Spleen (tissue), 11 donors: ENCODE results near the gene LTB. TPM values are rescaled to one million over a fixed set of nuclear protein-coding genes. Genes with fewer than 3 reads are reported as not detected.

ENCODE experiments used
- DNase-seq: peaks from one replicate; pipeline ENCODE4 v3.0.0-alpha.2; 2020
- H3K27ac ChIP-seq, 8 donors: fragments of 200-600 bp; sonication (generic) in 7 of 8; 1 replicate in 4 of 8; 2 replicates in 4 of 8; pipeline versions ENCODE4 v1.5.0 to v1.8.0; 2016 to 2021; ENCODE audit warnings: inconsistent platforms in 4 of 8, mild to moderate bottlenecking in 4 of 8, moderate library complexity in 1 of 8
- H3K27me3 ChIP-seq, 7 donors: fragments of 200-600 bp; sonication (generic) in 6 of 7; replicated peaks in 1 of 7; 1 replicate in 4 of 7; 2 replicates in 3 of 7; pipeline versions ENCODE4 v1.5.0 to v1.8.0; 2016 to 2021; ENCODE audit warnings: inconsistent platforms in 3 of 7, mild to moderate bottlenecking in 1 of 7
- H3K36me3 ChIP-seq, 6 donors: fragments of 200-600 bp; sonication (generic) in 5 of 6; 1 replicate in 4 of 6; 2 replicates in 2 of 6; pipeline versions ENCODE4 v1.5.0 to v1.8.0; 2016 to 2021; ENCODE audit warnings: inconsistent platforms in 2 of 6
- H3K4me1 ChIP-seq, 6 donors: fragments of 200-600 bp; sonication (generic) in 5 of 6; 1 replicate in 3 of 6; 2 replicates in 3 of 6; pipeline versions ENCODE4 v1.5.0 to v1.8.0; 2016 to 2021; ENCODE audit warnings: inconsistent platforms in 3 of 6
- H3K4me3 ChIP-seq, 8 donors: fragments of 200-600 bp; sonication (generic) in 7 of 8; 1 replicate in 4 of 8; 2 replicates in 4 of 8; pipeline versions ENCODE4 v1.5.0 to v1.8.0; 2016 to 2021; ENCODE audit warnings: inconsistent platforms in 4 of 8, mild to moderate bottlenecking in 4 of 8, moderate library complexity in 2 of 8
- H3K9me3 ChIP-seq, 8 donors: fragments of 200-600 bp; sonication (generic) in 7 of 8; 1 replicate in 4 of 8; 2 replicates in 4 of 8; pipeline versions ENCODE4 v1.5.0 to v1.8.0; 2016 to 2021; ENCODE audit warnings: inconsistent platforms in 4 of 8
- POLR2A ChIP-seq, 3 donors: fragments of 450-650 bp; IDR thresholded peaks; one replicate each; pipeline ENCODE4 v1.5.1; 2017; ENCODE audit warnings: antibody characterized with exemption in 3 of 3, mild to moderate bottlenecking in 1 of 3
- POLR2AphosphoS5 ChIP-seq, 3 donors: sonication (generic); formaldehyde crosslinking; IDR thresholded peaks; one replicate each; pipeline ENCODE4 v1.5.1; 2017; ENCODE audit warnings: antibody characterized with exemption in 3 of 3
- WGBS, 5 donors: extraction: QIAGEN DNeasy Blood & Tissue Kit in 3 of 5; methylation state at CpG; one replicate each; pipeline versions ENCODE4 v1.1.5 to v1.1.7; 2013 to 2018; 5-methylcytosine and 5-hydroxymethylcytosine counted together
- intact Hi-C: fragments of 100-400 bp; cut with DNase I; formaldehyde crosslinking; loops from one replicate; pipeline ENCODE4 v1.15.0; 2023; ENCODE audit warnings: low total_unique reads
- polyA plus RNA-seq, 3 donors: library from polyadenylated mRNA; stranded (reverse); fragments of 200-250 nt; gene quantifications; one replicate each; pipeline ENCODE4 v1.2.1, GENCODE V29; 2013
- total RNA-seq, 7 donors: library from RNA; depleted of rRNA in 3 of 7; stranded (reverse); fragments of >200 nt in 3 of 7; fragmentation: NEBNext Ultra II Directional in 4 of 7; extraction: Animal tissue kit (Norgen Biotek cat#: 25700) in 4 of 7; gene quantifications; one replicate each; pipeline versions ENCODE4 v1.1.0 to v1.2.1, GENCODE V29; 2016 to 2021
- TF ChIP-seq, protein P1 (sequence below), 11 experiments: fragments of 200-600 bp in 7 of 11; fragments of 450-650 bp in 4 of 11; sonication (generic) in 4 of 11; IDR thresholded peaks in 8 of 11; conservative IDR thresholded peaks in 3 of 11; 1 replicate in 7 of 11; 2 replicates in 4 of 11; pipeline versions ENCODE4 v1.4.0 to v1.8.0; 2016 to 2021; ENCODE audit warnings: antibody characterized with exemption in 11 of 11, inconsistent platforms in 4 of 11, mild to moderate bottlenecking in 1 of 11
- donor health status: healthy with polysubstance abuse.
- donor health status: DM: no; HTN: no; CAD: no; lungs with moderate emphysema.
- donor health status: DM: no; HTN: no; CAD: no.
- donor health status: Bipolar disorder and iron deficiency.
- donor health status: healthy.
- donor health status: DM: no; HTN: no; CAD: no.
- donor health status: DM: yes; HTN: yes; CAD: no.

The LTB gene
- total and polyA plus RNA-seq, 10 donors: 83.0 to 1,256 (median 226) TPM

DNA sequence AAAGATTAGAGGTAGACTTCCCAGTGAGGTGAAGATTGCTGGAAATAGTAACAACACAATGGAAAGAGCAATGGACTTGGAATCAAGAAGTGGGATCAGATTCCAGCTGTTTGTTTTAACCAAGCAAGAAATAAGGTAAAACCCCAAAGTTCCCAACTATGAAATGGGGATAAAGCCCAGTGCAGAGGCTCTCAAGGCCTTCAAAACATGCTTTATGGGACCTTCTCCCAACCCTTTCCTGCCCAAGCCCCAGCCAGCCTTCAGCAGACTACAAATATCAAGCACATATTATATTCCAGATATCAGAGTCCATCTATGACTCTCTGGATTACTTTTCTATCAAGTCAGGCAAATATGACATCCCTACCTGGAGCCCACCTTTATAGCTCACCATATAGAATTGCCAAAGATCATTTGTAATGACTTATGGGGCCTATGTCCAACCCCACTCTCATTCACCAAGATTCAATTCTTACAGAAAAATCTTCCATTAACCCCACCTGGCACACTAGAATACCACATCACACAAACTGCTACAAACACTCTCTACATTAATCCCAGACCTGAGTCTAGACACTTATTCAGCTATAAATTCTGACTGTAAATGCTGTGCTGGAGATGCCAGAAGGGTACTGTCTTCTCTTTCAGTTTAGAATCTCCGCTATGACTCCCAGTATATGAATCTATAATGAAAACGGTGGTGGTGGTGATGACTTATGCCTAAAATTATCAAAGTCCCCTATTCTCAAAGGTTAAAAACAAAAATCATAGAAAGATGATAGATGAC is 46.5 kb downstream of the LTB start:
- no peaks in the 10 kb centered on the region for H3K9me3 ChIP-seq
- no peak for DNase-seq
- peaks cover 24 to 86% (median 58%) of the 10 kb centered on the region in 6 donors for H3K4me1 ChIP-seq
- WGBS, 5 donors: 35 to 66% (median 38%) methylated on average over 2 of the region's 2 CpGs
- TF ChIP-seq POLR2A (IDR thresholded peaks at IDR 0.05): no peak
- no peaks in the 10 kb centered on the region for H3K27me3 ChIP-seq
- no peak overlapping the region for H3K27ac ChIP-seq
- H3K4me3 ChIP-seq: no peak overlapping the region
- intact Hi-C loops: loop anchor here (5.0 kb wide), 1 partner anchor 38 kb away; the partner anchor contains the start of gene MICB
- H3K36me3 ChIP-seq: peaks cover 21 to 98% (median 96%) of the 10 kb centered on the region in 6 donors

DNA sequence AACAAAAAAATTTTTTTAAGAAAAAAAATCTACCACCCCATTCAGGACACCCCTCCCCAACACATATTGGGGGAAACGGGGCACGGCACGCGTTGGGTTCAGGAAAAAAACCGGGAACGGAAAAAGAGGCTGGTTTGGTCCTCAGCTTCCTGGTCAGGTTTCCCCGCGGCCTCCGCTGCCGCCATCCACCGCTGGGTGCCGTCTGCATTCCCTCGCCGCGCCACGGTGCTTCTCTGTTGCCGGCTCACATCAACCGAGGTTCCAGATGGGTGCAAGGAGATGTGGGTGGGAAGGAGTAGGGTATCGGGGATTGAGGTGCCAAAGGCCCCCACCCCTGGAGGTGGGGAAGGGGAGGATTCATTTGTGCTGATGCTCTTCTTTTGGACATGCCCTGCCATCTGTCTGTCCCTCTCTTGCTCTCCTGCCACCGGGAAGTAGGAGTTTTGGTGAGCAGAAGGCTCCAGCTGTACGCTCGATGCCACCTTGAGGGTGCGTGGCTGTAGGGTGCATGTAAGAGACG is 47.6 kb downstream of the LTB start:
- Histone ChIP-seq H3K9me3 (no peaks in the 10 kb centered on the region), H3K36me3 (peaks cover 21 to 100% (median 100%) of the 10 kb centered on the region in 6 donors), H3K4me3 (no peak overlapping the region), H3K27me3 (no peaks in the 10 kb centered on the region), H3K4me1 (peaks cover 14 to 75% (median 46%) of the 10 kb centered on the region in 6 donors), H3K27ac (no peak overlapping the region)
- TF ChIP-seq, protein P1, sequence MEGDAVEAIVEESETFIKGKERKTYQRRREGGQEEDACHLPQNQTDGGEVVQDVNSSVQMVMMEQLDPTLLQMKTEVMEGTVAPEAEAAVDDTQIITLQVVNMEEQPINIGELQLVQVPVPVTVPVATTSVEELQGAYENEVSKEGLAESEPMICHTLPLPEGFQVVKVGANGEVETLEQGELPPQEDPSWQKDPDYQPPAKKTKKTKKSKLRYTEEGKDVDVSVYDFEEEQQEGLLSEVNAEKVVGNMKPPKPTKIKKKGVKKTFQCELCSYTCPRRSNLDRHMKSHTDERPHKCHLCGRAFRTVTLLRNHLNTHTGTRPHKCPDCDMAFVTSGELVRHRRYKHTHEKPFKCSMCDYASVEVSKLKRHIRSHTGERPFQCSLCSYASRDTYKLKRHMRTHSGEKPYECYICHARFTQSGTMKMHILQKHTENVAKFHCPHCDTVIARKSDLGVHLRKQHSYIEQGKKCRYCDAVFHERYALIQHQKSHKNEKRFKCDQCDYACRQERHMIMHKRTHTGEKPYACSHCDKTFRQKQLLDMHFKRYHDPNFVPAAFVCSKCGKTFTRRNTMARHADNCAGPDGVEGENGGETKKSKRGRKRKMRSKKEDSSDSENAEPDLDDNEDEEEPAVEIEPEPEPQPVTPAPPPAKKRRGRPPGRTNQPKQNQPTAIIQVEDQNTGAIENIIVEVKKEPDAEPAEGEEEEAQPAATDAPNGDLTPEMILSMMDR (IDR thresholded peaks at IDR 0.05 in 8 of 11, conservative IDR thresholded peaks at IDR 0.05 in 3 of 11): no peak
- TF ChIP-seq POLR2A (IDR thresholded peaks at IDR 0.05) (no peak), POLR2AphosphoS5 (IDR thresholded peaks at IDR 0.05) (peak; percentile 19 to 78 (median 22))
- no peak for DNase-seq
- intact Hi-C loops: loop anchor here (5.0 kb wide), 1 partner anchor 37 kb away; the partner anchor contains the start of gene MICB
- 87 to 91% (median 90%) methylated on average over 24 of the region's 24 CpGs for whole genome bisulfite sequencing, 5 donors

DNA sequence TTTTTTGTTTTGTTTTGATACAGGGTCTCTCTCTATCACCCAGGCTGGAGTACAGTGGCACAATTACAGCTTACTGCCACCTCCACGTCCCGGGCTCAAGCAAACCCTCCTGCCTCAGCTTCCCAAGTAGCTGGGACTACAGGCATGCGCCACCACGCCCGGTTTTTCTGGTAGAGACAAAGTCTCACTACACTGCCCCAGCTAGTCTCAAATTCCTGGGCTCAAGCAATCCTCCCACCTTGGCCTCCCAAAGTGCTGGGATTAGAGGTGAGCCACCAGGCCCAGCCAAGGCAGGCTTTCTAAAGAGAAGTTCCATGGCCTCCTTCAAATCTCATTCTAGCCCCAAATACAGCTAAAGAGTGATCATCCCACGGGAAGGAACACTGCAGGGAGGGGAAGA is 48.2 kb downstream of the LTB start:
- WGBS, 5 donors: 87 to 97% (median 94%) methylated on average over 6 of the region's 6 CpGs
- no peak for DNase-seq
- intact Hi-C loops: no loop called here
- TF ChIP-seq POLR2A (IDR thresholded peaks at IDR 0.05) (no peak), POLR2AphosphoS5 (IDR thresholded peaks at IDR 0.05) (peak in 2 of 3 donors; percentile 28 to 52)
- no peaks in the 10 kb centered on the region for H3K9me3 ChIP-seq
- peak overlapping the region in 2 of 8 donors; percentile 36 to 43 for H3K27ac ChIP-seq
- peaks cover 9 to 69% (median 41%) of the 10 kb centered on the region in 6 donors for H3K4me1 ChIP-seq
- no peaks in the 10 kb centered on the region for H3K27me3 ChIP-seq
- H3K4me3 ChIP-seq: no peak overlapping the region
- H3K36me3 ChIP-seq: peaks cover 21 to 100% (median 96%) of the 10 kb centered on the region in 6 donors

DNA sequence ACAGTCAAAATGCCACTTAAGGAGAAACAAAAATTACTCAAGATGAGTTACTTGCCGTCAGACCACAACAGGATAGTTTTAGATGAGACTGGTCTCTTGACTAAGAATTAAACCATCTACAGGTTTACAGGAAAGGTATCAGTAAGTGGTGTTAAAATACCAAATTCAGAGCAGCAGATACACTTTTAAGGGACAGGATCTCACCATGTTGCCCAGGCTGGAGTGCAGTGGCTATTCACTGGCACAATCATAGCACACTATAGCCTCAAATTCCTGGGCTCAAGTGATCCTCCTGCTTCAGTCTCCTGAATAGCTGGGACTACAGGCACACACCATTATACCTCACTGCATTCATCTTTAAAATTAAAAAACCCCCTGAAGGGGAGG is 48.8 kb downstream of the LTB start:
- TF ChIP-seq, protein P1 (IDR thresholded peaks at IDR 0.05 in 8 of 11, conservative IDR thresholded peaks at IDR 0.05 in 3 of 11): no peak
- TF ChIP-seq POLR2A (IDR thresholded peaks at IDR 0.05): no peak
- TF ChIP-seq POLR2AphosphoS5 (IDR thresholded peaks at IDR 0.05): no peak
- peak overlapping the region in 5 of 8 donors; percentile 20 to 51 (median 43) for H3K27ac ChIP-seq
- no peak overlapping the region for H3K4me3 ChIP-seq
- no peak for DNase-seq
- no peaks in the 10 kb centered on the region for H3K9me3 ChIP-seq
- peaks cover 4 to 63% (median 35%) of the 10 kb centered on the region in 6 donors for H3K4me1 ChIP-seq
- WGBS, 5 donors: 63 to 89% (median 68%) methylated on average over 1 of the region's 1 CpG
- no peaks in the 10 kb centered on the region for H3K27me3 ChIP-seq
- peaks cover 20 to 100% (median 91%) of the 10 kb centered on the region in 6 donors for H3K36me3 ChIP-seq
- intact Hi-C loops: no loop called here
